VCaP (cell line): Measurements from ENCODE around the gene TP63.

Experiments
- H3K27ac ChIP-seq: fragments of 450-650 bp; 2 replicates; pipeline ENCODE4 v1.5.1; 2017
- TF ChIP-seq, protein P1 (sequence below): fragments of 450-650 bp; conservative IDR thresholded peaks from 2 replicates; pipeline ENCODE4 v1.5.1; 2017; ENCODE audit warnings: mild to moderate bottlenecking, moderate library complexity

The TP63 gene

DNA sequence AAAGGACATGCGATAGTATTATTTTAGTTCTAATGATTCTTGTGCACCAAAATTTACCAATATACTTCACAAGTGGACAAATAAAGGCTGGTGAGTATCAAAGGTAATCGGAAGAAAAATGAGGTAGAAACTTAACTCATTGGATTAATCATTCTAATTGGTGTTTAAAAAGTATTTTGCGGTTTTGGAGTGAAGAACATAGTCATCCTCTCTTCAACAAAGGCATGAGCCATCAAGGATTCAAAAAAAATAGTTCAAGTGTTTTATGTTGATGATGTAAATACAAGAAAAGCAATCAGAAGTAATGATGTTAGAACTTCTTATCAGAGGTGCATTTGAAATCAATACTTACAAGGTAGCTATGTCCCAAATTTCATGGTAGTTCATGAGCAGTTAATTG lies 268.0 kb downstream of the TP63 start:
- TF ChIP-seq, protein P1, sequence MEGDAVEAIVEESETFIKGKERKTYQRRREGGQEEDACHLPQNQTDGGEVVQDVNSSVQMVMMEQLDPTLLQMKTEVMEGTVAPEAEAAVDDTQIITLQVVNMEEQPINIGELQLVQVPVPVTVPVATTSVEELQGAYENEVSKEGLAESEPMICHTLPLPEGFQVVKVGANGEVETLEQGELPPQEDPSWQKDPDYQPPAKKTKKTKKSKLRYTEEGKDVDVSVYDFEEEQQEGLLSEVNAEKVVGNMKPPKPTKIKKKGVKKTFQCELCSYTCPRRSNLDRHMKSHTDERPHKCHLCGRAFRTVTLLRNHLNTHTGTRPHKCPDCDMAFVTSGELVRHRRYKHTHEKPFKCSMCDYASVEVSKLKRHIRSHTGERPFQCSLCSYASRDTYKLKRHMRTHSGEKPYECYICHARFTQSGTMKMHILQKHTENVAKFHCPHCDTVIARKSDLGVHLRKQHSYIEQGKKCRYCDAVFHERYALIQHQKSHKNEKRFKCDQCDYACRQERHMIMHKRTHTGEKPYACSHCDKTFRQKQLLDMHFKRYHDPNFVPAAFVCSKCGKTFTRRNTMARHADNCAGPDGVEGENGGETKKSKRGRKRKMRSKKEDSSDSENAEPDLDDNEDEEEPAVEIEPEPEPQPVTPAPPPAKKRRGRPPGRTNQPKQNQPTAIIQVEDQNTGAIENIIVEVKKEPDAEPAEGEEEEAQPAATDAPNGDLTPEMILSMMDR: no peak
- H3K27ac ChIP-seq: no peak overlapping the region

DNA sequence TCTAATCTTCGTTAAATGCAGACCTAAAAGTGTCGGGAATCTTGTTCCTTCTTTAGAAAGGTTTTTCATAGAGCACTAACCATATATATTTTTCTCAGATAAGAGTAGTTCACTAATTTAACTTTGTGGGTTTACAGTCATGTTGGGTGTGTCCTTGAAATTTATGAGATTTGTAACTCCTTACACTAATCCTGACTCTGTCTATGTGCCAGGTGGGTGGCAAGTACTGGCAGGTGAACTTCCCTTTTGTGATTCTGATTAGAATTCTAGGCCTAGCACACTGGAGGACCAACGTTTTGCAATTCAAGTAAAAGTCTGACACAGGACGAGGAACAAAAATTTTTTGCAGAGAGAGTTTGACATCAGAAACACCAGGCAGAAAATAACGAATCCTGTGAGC lies 269.4 kb downstream of the TP63 start:
- TF ChIP-seq, protein P1: no peak
- H3K27ac ChIP-seq: no peak overlapping the region

DNA sequence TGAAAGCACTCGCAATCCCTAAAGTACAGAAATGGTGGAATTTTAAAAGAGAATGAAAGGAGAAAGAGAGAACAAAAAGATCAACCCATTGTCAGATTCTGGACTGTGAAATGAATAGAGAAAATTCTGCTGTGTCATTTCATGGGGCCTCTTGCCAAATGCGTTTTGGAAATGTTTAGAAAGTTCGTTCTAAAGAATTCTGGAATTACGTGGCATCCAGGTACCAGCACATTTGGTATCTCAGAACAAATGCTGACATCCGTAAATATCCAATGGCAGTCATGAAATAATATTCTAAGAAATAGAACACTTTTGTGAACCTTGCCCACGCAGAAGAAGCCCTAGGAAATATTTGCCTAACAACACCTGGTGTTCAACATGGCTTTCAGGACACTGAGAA lies 270.3 kb downstream of the TP63 start:
- TF ChIP-seq, protein P1: no peak
- no peak overlapping the region for H3K27ac ChIP-seq

DNA sequence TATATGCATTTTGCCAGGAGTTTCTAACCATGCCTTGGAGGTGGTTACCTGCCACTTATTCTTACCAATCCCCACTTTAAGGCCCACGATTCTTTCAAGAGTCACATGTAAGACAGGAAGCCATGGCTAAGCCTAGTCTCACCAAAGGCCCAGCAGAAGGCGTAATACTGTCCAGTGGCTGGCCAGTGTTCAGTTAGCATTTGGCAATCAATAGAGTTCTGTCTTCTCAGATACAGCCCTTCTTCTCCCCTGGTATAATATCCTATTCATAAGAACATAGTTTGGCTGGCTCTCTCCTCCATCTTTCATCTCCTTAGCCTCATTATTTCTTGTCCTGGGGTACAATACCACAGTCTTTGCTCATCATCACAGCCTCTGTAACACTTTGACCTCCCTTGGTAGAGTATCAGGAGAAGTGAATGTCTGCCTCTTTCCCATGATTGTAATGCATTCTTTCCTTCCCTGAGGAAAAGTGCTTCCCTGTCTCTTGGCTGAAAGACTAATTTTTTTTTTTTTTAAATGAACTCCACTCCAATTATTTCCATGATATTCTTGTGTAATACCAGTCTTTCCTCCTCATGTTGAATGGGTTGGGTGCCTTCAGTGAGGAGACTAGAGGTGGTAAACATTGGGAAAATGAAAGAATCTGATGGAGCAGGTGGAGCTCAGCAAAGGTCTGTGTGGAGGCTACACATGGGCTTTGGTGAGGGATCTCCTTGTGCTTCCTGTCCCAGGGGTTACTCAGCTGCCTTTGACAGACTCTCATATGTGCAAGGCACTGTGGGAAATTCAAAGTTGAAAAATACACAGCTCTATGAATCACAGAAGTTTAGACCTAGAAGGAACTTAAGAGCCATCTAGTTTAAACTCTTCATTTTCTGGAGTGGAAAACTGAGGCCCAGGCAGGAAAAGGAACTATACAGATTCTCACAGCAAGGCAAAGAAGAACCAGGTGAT lies 271.3 kb downstream of the TP63 start:
- no peak overlapping the region for H3K27ac ChIP-seq
- TF ChIP-seq, protein P1: no peak

DNA sequence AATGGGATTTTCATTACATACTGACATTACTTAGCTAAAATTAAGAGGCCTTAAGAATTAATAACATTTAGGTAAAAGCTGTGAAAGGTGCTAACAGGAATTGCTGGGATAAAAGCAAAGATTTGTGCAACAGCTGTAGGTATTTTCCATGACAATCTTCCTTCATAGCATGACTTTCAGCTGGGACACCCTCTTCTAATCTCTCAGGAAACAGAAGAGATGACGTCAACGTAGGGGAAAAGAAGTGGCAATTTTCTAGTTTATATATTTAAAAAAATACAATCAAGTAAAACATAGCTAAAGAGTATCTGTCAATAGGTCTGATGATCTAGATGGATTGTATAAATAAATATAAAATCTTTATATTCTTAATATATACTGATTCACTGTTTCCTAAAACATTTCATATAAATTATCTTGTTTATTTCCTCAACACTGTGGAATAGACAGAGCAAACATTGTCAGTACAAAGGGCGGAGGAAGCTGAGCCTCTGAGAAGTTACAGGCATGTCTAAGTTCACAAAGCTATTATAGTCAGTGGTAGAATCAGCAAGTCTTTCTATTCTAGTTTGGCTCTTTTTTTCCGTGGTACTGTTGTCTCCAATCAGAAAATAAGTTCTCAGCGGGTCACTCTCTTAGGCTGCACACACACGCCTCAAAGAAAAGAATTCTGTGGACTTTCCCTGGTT lies 272.5 kb downstream of the TP63 start:
- TF ChIP-seq, protein P1: no peak
- H3K27ac ChIP-seq: no peak overlapping the region

DNA sequence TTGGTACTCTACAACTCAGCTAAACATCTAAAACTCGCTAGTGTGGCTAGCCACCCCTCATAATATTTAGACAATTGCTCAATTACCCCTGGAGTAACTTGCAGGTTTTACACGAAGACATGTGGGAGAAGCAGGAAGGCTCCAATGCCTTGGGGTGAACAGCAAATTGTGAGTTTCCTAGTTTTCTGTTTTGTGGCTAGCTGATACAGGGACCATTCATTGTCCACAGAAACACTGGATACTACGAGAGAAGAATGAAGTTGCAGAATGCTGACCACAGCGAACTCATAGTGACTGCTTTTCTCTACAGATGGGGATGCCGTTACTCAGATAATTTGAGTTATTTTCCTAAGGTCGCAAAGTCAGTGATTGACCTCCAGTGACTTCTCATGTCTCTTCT lies 276.6 kb downstream of the TP63 start:
- TF ChIP-seq, protein P1: no peak
- no peak overlapping the region for H3K27ac ChIP-seq

DNA sequence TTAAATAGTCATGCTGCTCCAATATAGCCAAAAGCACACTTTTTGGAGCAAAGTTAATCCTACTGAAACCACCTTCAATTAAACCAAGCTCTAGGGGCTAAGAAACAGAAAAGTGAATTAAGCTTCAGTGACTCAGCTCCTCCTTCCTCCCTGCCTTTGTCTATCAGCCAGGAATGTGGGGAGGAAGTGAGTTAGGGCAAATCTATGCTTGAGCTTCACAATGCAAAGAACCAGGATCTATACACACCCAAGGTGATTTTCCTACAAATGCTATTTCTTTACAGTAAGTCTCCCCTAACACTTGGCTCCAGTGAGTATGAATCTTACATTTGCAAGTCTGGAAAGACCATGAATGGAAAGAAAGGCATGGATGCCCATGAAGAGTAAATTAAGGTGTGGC lies 277.5 kb downstream of the TP63 start:
- TF ChIP-seq, protein P1: no peak
- no peak overlapping the region for H3K27ac ChIP-seq
